Measurements from ENCODE around the gene EMD.

- TF ChIP-seq CTCF (IDR thresholded peaks at IDR 0.05; ENCODE audit: insufficient read depth, low read length, poor library complexity, severe bottlenecking) (no peak), EZH2phosphoT487 (conservative IDR thresholded peaks at IDR 0.05; ENCODE audit: low read length) (no peak)
Observed at GRCh38 chrX:154365052-154365600, 14.0 kb upstream of the EMD start.

Data from SU-DHL-6 (cell line).